HepG2 (cell line): ENCODE data around the gene DENND10. TPM values are rescaled to one million over a fixed set of nuclear protein-coding genes. Genes with fewer than 3 reads are reported as not detected.
A peak's percentile ranks its signal among the peaks of the same experiment; 100 is the strongest.

ENCODE experiments used
- AKAP8 ChIP-seq: sonication (generic); formaldehyde crosslinking; IDR thresholded peaks from 2 replicates; pipeline ENCODE4 v1.5.1; 2020; ENCODE audit warnings: mild to moderate bottlenecking, missing genetic modification reagents
- CBFB ChIP-seq: sonication (generic); formaldehyde crosslinking; IDR thresholded peaks from 2 replicates; pipeline ENCODE4 v1.4.0; 2020; ENCODE audit warnings: missing genetic modification reagents
- FOXM1 ChIP-seq: sonication (generic); formaldehyde crosslinking; IDR thresholded peaks from 2 replicates; pipeline ENCODE4 v1.5.0; 2020; ENCODE audit warnings: missing genetic modification reagents
- HDAC1 ChIP-seq: sonication (generic); formaldehyde crosslinking; IDR thresholded peaks from 2 replicates; pipeline ENCODE4 v1.5.1; 2020; ENCODE audit warnings: mild to moderate bottlenecking, missing genetic modification reagents
- KAT8 ChIP-seq: IDR thresholded peaks from 2 replicates; pipeline ENCODE4 v1.6.1; 2016; ENCODE audit warnings: missing genetic modification reagents, missing compliant biosample characterization
- KLF12 ChIP-seq: sonication (generic); formaldehyde crosslinking; IDR thresholded peaks from 2 replicates; pipeline ENCODE4 v1.4.0; 2020; ENCODE audit warnings: missing genetic modification reagents, borderline replicate concordance
- PRDM10 ChIP-seq: sonication (generic); formaldehyde crosslinking; IDR thresholded peaks from 2 replicates; pipeline ENCODE4 v1.4.0; 2020; ENCODE audit warnings: low read depth, missing genetic modification reagents
- SMARCC2 ChIP-seq: fragments of 450-650 bp; IDR thresholded peaks from 2 replicates; pipeline ENCODE4 v1.6.1; 2017; ENCODE audit warnings: antibody characterized with exemption, mild to moderate bottlenecking
- SNAPC4 ChIP-seq: sonication (generic); formaldehyde crosslinking; IDR thresholded peaks from 2 replicates; pipeline ENCODE4 v1.4.0; 2020; ENCODE audit warnings: mild to moderate bottlenecking, missing genetic modification reagents
- ZBTB7A ChIP-seq: sonication (generic); formaldehyde crosslinking; IDR thresholded peaks from 2 replicates; pipeline ENCODE4 v1.8.0; 2022; ENCODE audit warnings: mild to moderate bottlenecking, missing genetic modification reagents
- ZMYM3 ChIP-seq: sonication (generic); formaldehyde crosslinking; IDR thresholded peaks from 2 replicates; pipeline ENCODE4 v1.5.1; 2020; ENCODE audit warnings: mild to moderate bottlenecking, missing genetic modification reagents
- ZMYM4 ChIP-seq: sonication (generic); formaldehyde crosslinking; IDR thresholded peaks from 2 replicates; pipeline ENCODE4 v1.8.1; 2023; ENCODE audit warnings: mild to moderate bottlenecking, missing genetic modification reagents
- ZNF501 ChIP-seq: sonication (generic); formaldehyde crosslinking; IDR thresholded peaks from 2 replicates; pipeline ENCODE4 v1.5.1; 2020; ENCODE audit warnings: mild to moderate bottlenecking, moderate library complexity, missing genetic modification reagents
- ZNF672 ChIP-seq: sonication (generic); formaldehyde crosslinking; IDR thresholded peaks from 2 replicates; pipeline ENCODE4 v1.8.1; 2022; ENCODE audit warnings: missing genetic modification reagents
- ZNF740 ChIP-seq: sonication (generic); formaldehyde crosslinking; IDR thresholded peaks from 2 replicates; pipeline ENCODE4 v1.4.0; 2020; ENCODE audit warnings: missing genetic modification reagents
- ZSCAN29 ChIP-seq: sonication (generic); formaldehyde crosslinking; conservative IDR thresholded peaks from 2 replicates; pipeline ENCODE4 v1.4.0; 2020; ENCODE audit warnings: mild to moderate bottlenecking, missing genetic modification reagents
- polyA plus RNA-seq, 8 experiments: library from polyadenylated mRNA; depleted of rRNA in 3 of 8; stranded (reverse) in 7 of 8; unstranded in 1 of 8; fragments of >200 nt; fragmentation: Illumina TruSeq in 4 of 8; extraction: Trizol in 4 of 8; gene quantifications; 2 replicates each; pipeline versions ENCODE4 v1.2.1 to v1.2.3, GENCODE V29; 2011 to 2016; ENCODE audit warnings: low read depth in 4 of 8, missing spikeins in 1 of 8, mixed read lengths in 1 of 8; ENCODE audit not compliant: insufficient read depth in 1 of 8
- total RNA-seq, 5 experiments: library from RNA; depleted of rRNA; stranded (reverse); fragments of >200 nt; fragmentation: Illumina TruSeq; extraction: Trizol; gene quantifications; 2 replicates each; pipeline ENCODE4 v1.2.3, GENCODE V29; 2016; ENCODE audit warnings: low read depth in 1 of 5

DENND10 gene
- total and polyA plus RNA-seq, 2 of the 13 experiments (the other 11 are each of a cell fraction or from before 2014, with no cell fraction given), result 43.7 to 78.8 TPM

- 0 out of 2 replicates have a peak, but pooled peaks have one; percentile 37 for TF ChIP-seq SNAPC4
- TF ChIP-seq ZNF672, result no peak
- TF ChIP-seq AKAP8 (CRISPR knock-in tag), result no peak
- TF ChIP-seq CBFB (CRISPR knock-in tag), result no peak
- TF ChIP-seq ZBTB7A (CRISPR knock-in tag), result 0 out of 2 replicates have a peak, but pooled peaks have one; percentile 8
- TF ChIP-seq ZMYM4 (CRISPR knock-in tag), result 0 out of 2 replicates have a peak, but pooled peaks have one; percentile 6
- TF ChIP-seq HDAC1 (CRISPR knock-in tag), result no peak; the same call in 1 of the 2 replicates
- peak; percentile 72; the same call in 1 of the 2 replicates for TF ChIP-seq FOXM1
- no peak for TF ChIP-seq ZNF740
- TF ChIP-seq KLF12 (CRISPR knock-in tag), result no peak
- no peak for TF ChIP-seq KAT8
- no peak for TF ChIP-seq SMARCC2
- TF ChIP-seq ZSCAN29 (CRISPR knock-in tag), result 0 out of 2 replicates have a peak, but pooled peaks have one; percentile 13
- TF ChIP-seq ZNF501 (CRISPR knock-in tag), result no peak
- TF ChIP-seq PRDM10 (CRISPR knock-in tag), result no peak
- TF ChIP-seq ZMYM3 (CRISPR knock-in tag), result no peak; the same call in 1 of the 2 replicates
Measured at GRCh38 chr10:119079599-119080520, 24.1 kb upstream of the DENND10 start (continued).
